ENCODE data around the gene REM2.

Gene REM2

GRCh38 chr14:22896760-22897159, 13.7 kb downstream of the REM2 start:
- TF ChIP-seq FOXP2 (optimal IDR thresholded peaks at IDR 0.05; ENCODE audit: borderline replicate concordance, extremely low read depth, extremely low read length, insufficient read depth) (no peak), REST (IDR thresholded peaks at IDR 0.05; ENCODE audit: insufficient read depth in 1 of 2, low read depth in 2 of 2, low read length in 2 of 2) (no peak), SIN3A (IDR thresholded peaks at IDR 0.05; ENCODE audit: borderline replicate concordance, insufficient read depth, low read length) (no peak), TAF1 (IDR thresholded peaks at IDR 0.05; ENCODE audit: borderline replicate concordance, insufficient read depth, low read length) (no peak), POLR2AphosphoS5 (IDR thresholded peaks at IDR 0.05; ENCODE audit: low read depth, low read length) (no peak)

DNA sequence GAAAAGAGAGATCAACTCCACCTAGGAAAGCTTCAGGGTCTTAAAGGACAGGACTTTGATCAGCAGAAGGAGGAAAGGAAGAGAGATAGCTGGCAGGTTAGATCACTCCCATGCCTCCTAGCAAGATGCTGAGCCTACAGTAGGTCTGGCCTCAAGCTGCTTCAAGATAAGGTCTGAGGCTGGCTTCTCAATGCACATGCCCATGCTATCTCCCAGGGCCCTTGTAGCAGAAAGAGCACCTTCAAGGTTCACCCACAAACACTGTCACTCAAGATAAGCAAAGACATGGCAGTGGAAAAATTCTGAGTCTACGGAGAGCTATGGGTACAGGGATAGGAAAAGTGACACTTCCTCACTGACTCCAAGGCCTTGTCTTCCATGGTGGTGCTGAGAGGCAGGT, 14.3 kb downstream of the REM2 start:
- TF ChIP-seq POLR2AphosphoS5 (IDR thresholded peaks at IDR 0.05; ENCODE audit: low read depth, low read length) (no peak), TAF1 (IDR thresholded peaks at IDR 0.05; ENCODE audit: borderline replicate concordance, insufficient read depth, low read length) (no peak), FOXP2 (optimal IDR thresholded peaks at IDR 0.05; ENCODE audit: borderline replicate concordance, extremely low read depth, extremely low read length, insufficient read depth) (no peak), REST (IDR thresholded peaks at IDR 0.05; ENCODE audit: insufficient read depth in 1 of 2, low read depth in 2 of 2, low read length in 2 of 2) (no peak), SIN3A (IDR thresholded peaks at IDR 0.05; ENCODE audit: borderline replicate concordance, insufficient read depth, low read length) (no peak)

- TF ChIP-seq REST (IDR thresholded peaks at IDR 0.05; ENCODE audit: insufficient read depth in 1 of 2, low read depth in 2 of 2, low read length in 2 of 2): no peak
Observed at GRCh38 chr14:22898302-22899090, 15.5 kb downstream of the REM2 start.

DNA sequence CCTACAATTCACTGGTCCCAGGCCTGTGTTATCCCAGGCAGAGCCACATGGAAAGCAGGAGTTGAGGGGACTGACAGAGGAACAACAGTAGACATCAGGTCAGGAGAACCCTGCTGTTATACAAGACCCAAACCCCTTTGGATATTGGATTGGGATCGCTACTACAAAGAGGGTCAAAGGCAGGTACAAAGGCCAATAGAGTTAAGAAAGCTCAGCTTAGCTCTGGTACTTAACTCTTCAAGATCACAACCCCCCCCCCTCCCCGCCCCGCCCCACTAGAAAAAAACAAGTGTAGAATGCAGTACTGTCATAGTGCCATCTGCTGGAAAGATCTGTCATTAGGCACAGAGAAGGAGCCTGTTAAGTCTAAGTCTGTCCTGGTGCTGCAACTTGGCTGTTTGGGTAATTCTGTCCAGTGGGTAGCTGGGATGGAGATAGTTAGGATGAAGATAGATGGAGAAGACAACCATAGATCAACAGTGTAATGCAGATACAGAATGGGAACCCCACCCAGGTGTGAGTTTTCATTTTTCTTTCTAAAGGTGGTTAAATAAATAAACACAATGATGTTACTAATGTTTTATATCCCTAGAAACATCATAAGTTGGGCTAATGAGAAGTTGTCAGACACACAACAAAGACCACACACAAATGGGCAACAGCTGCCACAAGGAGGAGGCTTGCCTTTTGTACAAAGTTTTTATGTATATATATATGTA, 17.2 kb downstream of the REM2 start:
- no peak for TF ChIP-seq TAF1 (IDR thresholded peaks at IDR 0.05; ENCODE audit: borderline replicate concordance, insufficient read depth, low read length)
- no peak for TF ChIP-seq FOXP2 (optimal IDR thresholded peaks at IDR 0.05; ENCODE audit: borderline replicate concordance, extremely low read depth, extremely low read length, insufficient read depth)
- no peak for TF ChIP-seq REST (IDR thresholded peaks at IDR 0.05; ENCODE audit: insufficient read depth in 1 of 2, low read depth in 2 of 2, low read length in 2 of 2)
- no peak for TF ChIP-seq POLR2AphosphoS5 (IDR thresholded peaks at IDR 0.05; ENCODE audit: low read depth, low read length)
- TF ChIP-seq SIN3A (IDR thresholded peaks at IDR 0.05; ENCODE audit: borderline replicate concordance, insufficient read depth, low read length): no peak
